Thoracic aorta endothelial cell (primary cell): ENCODE data around the gene RBM48. TPM values are rescaled to one million over a fixed set of nuclear protein-coding genes. Genes with fewer than 3 reads are reported as not detected.

Experiments used
- total RNA-seq: library from RNA; depleted of rRNA; stranded (reverse); fragments of >200 nt; gene quantifications from 2 replicates; pipeline ENCODE4 v1.2.3, GENCODE V29; 2012

The RBM48 gene
- 11.4 and 13.6 TPM in 2 replicates for total RNA-seq

DNA sequence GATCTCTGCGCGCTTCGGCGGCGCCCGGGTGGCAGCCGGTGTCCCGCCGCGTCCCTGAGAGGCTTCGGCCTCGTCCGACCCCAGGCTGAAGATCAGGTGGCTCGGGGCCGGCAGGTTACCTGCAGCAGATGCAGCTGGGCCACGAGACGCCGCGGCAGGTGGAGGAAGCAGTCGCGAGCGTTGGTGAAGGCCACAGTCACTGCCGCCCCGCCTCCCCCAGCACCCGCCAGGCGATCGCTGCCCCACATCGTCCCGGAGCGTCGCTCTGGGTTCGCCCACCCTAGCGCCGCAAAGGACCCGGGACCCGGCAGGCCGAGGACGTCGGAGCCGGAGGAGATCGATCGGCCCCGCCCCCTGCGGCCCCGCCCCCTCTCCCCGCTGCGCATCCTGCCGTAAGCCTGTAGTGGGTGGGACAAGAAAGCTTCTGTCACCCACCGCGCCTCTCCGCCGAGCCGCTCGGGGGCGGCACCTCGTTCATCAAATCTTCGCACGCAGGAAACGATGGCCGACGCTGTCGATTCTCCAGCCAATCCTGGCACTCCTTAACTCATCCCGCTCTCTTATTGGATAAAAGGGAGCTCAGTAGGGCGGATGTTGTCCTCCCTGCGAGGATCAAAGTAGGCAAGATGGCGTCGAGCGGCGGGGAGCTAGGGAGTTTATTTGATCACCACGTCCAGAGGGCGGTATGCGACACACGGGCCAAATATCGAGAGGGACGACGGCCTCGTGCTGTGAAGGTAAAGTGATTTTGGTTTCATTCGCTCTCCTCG, at the start of gene RBM48, which contains the start of gene PEX1:
Gene RBM48, plus strand, starts transcription at position 608 of the 770 bp plus-strand sequence. Its CDS starts 19 bp downstream, at position 627.
Gene PEX1, minus strand, starts transcription at position 333 of the 770 bp plus-strand sequence. Its CDS starts 85 bp downstream, at position 248.

Other genes with a start within 250 kb of the RBM48 start
- 26.7 and 29.5 TPM in 2 replicates for gene GATAD1, start 81.3 kb upstream of the RBM48 start, total RNA-seq
- gene ERVW-1, start 50.8 kb upstream of the RBM48 start, total RNA-seq: not detected in 2 replicates
- 18.2 and 18.5 TPM in 2 replicates for gene PEX1, start 275 bp upstream of the RBM48 start, total RNA-seq
- gene FAM133B, start 61.6 kb downstream of the RBM48 start, total RNA-seq: 36.6 and 41.9 TPM in 2 replicates